IMR-90 (cell line): ENCODE measurements around the gene KIF18A. TPM values are rescaled to one million over a fixed set of nuclear protein-coding genes. Genes with fewer than 3 reads are reported as not detected.

Source experiments
- ATAC-seq: fragments of 200-7000 bp; cut with Tn5 transposase; 2 replicates; pipeline ENCODE4 v1.9.1; 2020; ENCODE audit warnings: low read depth, mild to moderate bottlenecking, moderate library complexity
- BruUV-seq: library from RNA; stranded (reverse); fragments of 400-500 nt; replicated peaks from 2 replicates; lab custom pipeline; 2021; lab: Mats Ljungman, UMichigan
- CTCF ChIA-PET: fragments of 300-600 bp; formaldehyde crosslinking; extraction: SDS; loops from one replicate; lab custom pipeline; 2021; ENCODE audit warnings: antibody characterized with exemption; lab: Yijun Ruan, JAX
- POLR2A ChIA-PET: fragments of 300-600 bp; sonication (Branson Sonifier 250); formaldehyde crosslinking; loops from one replicate; lab custom pipeline; 2022; ENCODE audit warnings: antibody characterized with exemption; ENCODE audit not compliant: unreplicated experiment; lab: Charles Lee
- DNase-seq: peaks from one replicate; pipeline ENCODE4 v3.0.0; 2013
- H2AFZ ChIP-seq: replicated peaks from 2 replicates; pipeline ENCODE3; 2013; ENCODE audit warnings: low read length, mild to moderate bottlenecking; ENCODE audit not compliant: poor library complexity
- H2AK5ac ChIP-seq: 2 replicates; pipeline ENCODE4 v1.6.1; 2013; ENCODE audit warnings: low read depth, low read length, inconsistent platforms
- H2AK9ac ChIP-seq: replicated peaks from 2 replicates; pipeline ENCODE3; 2013; ENCODE audit warnings: mild to moderate bottlenecking, low read depth, low read length, moderate library complexity; ENCODE audit not compliant: poor library complexity
- H2BK120ac ChIP-seq: 2 replicates; pipeline ENCODE4 v1.6.1; 2013; ENCODE audit warnings: low read depth, low read length, inconsistent platforms
- H2BK15ac ChIP-seq: 3 replicates; pipeline ENCODE4 v1.6.1; 2013; ENCODE audit warnings: low read depth, low read length, inconsistent platforms
- H2BK20ac ChIP-seq: 2 replicates; pipeline ENCODE4 v1.6.1; 2013; ENCODE audit warnings: low read depth, mild to moderate bottlenecking, inconsistent platforms, low read length, moderate library complexity
- H2BK5ac ChIP-seq: 2 replicates; pipeline ENCODE4 v1.6.1; 2013; ENCODE audit warnings: mild to moderate bottlenecking, low read depth, low read length, inconsistent platforms; ENCODE audit not compliant: poor library complexity, severe bottlenecking
- H3K14ac ChIP-seq: replicated peaks from 2 replicates; pipeline ENCODE4 v1.6.1; 2013; ENCODE audit warnings: low read depth, low read length, inconsistent platforms
- H3K18ac ChIP-seq: 2 replicates; pipeline ENCODE4 v1.6.1; 2013; ENCODE audit warnings: low read depth, low read length, control low read depth
- H3K23ac ChIP-seq: 2 replicates; pipeline ENCODE4 v1.6.1; 2013; ENCODE audit warnings: low read depth, low read length, inconsistent platforms
- H3K27ac ChIP-seq: 2 replicates; pipeline ENCODE4 v1.5.1; 2013; ENCODE audit warnings: mild to moderate bottlenecking, control low read depth, low read length; ENCODE audit not compliant: insufficient read depth
- H3K27me3 ChIP-seq: 2 replicates; pipeline ENCODE4 v1.6.1; 2013; ENCODE audit warnings: low read length; ENCODE audit not compliant: control insufficient read depth, insufficient read depth
- H3K36me3 ChIP-seq: 2 replicates; pipeline ENCODE4 v1.6.1; 2013; ENCODE audit warnings: low read length, mixed read lengths; ENCODE audit not compliant: control insufficient read depth, insufficient read depth
- H3K4ac ChIP-seq: 2 replicates; pipeline ENCODE4 v1.6.1; 2013; ENCODE audit warnings: low read depth, low read length, inconsistent platforms
- H3K4me1 ChIP-seq: 2 replicates; pipeline ENCODE4 v1.6.1; 2013; ENCODE audit warnings: low read length, mixed read lengths; ENCODE audit not compliant: control insufficient read depth, insufficient read depth
- H3K4me2 ChIP-seq: 2 replicates; pipeline ENCODE4 v1.6.1; 2013; ENCODE audit warnings: low read depth, mild to moderate bottlenecking, control low read depth, low read length, moderate library complexity
- H3K4me3 ChIP-seq: 2 replicates; pipeline ENCODE4 v1.5.1; 2013; ENCODE audit warnings: low read depth, mild to moderate bottlenecking, control low read depth, low read length, moderate library complexity; ENCODE audit not compliant: insufficient read depth
- H3K56ac ChIP-seq: 2 replicates; pipeline ENCODE4 v1.6.1; 2013; ENCODE audit warnings: low read length, inconsistent platforms; ENCODE audit not compliant: insufficient read depth; ENCODE audit errors: extremely low read depth
- H3K79me1 ChIP-seq, 2 experiments: 2 replicates each; pipeline ENCODE4 v1.6.1; 2013; ENCODE audit warnings: low read length in 2 of 2, inconsistent platforms in 1 of 2, low read depth in 1 of 2
- H3K9ac ChIP-seq: 2 replicates; pipeline ENCODE4 v1.6.1; 2013; ENCODE audit warnings: low read depth, low read length, control low read depth
- H3K9me1 ChIP-seq: 2 replicates; pipeline ENCODE4 v1.6.1; 2013; ENCODE audit warnings: low read length, inconsistent platforms; ENCODE audit not compliant: insufficient read depth
- H3K9me3 ChIP-seq: 2 replicates; pipeline ENCODE4 v1.6.1; 2013; ENCODE audit warnings: low read length; ENCODE audit not compliant: control insufficient read depth, insufficient read depth
- H4K20me1 ChIP-seq: 2 replicates; pipeline ENCODE4 v1.6.1; 2013; ENCODE audit warnings: low read length, inconsistent platforms; ENCODE audit not compliant: insufficient read depth
- H4K5ac ChIP-seq: 2 replicates; pipeline ENCODE4 v1.6.1; 2013; ENCODE audit warnings: mild to moderate bottlenecking, low read depth, low read length, control low read depth
- H4K8ac ChIP-seq, 2 experiments: 2 replicates each; pipeline ENCODE4 v1.6.1; 2013; ENCODE audit warnings: low read depth in 2 of 2, low read length in 2 of 2, control low read depth in 1 of 2, inconsistent platforms in 1 of 2
- H4K91ac ChIP-seq: 2 replicates; pipeline ENCODE4 v1.6.1; 2013; ENCODE audit warnings: low read depth, low read length, inconsistent platforms; ENCODE audit not compliant: insufficient read depth
- CEBPB ChIP-seq: IDR thresholded peaks from 2 replicates; pipeline ENCODE4 v1.6.1; 2012; ENCODE audit warnings: low read depth, low read length, improper control_type of control experiment
- RAD21 ChIP-seq: IDR thresholded peaks from 2 replicates; pipeline ENCODE4 v1.6.1; 2012; ENCODE audit warnings: low read length, improper control_type of control experiment
- WGBS, 2 experiments: methylation state at CpG; one replicate each; pipeline versions ENCODE4 v1.1.5 to v1.1.7; 2013; ENCODE audit warnings: missing lambda C conversion rate in 2 of 2; ENCODE audit not compliant: insufficient read length in 1 of 2; ENCODE audit errors: extremely low coverage in 2 of 2; 5-methylcytosine and 5-hydroxymethylcytosine counted together
- dilution Hi-C: fragments of 300-500 bp; cut with HindIII; formaldehyde crosslinking; loops from one replicate; pipeline ENCODE4 v1.14.3; 2018; ENCODE audit warnings: low sequenced_read_pairs; ENCODE audit not compliant: unreplicated experiment
- in situ Hi-C: fragments of 300-500 bp; cut with MboI; formaldehyde crosslinking; loops from 3 replicates; pipeline ENCODE4 v1.14.3; 2019; ENCODE audit warnings: low sequenced_read_pairs, inconsistent platforms, mixed read lengths
- intact Hi-C: fragments of 100-400 bp; cut with micrococcal nuclease; formaldehyde crosslinking; loops from 2 replicates; pipeline ENCODE4 v1.10.0; 2022
- polyA plus RNA-seq, 3 experiments: library from polyadenylated mRNA; depleted of rRNA; stranded (reverse); fragments of >200 nt; gene quantifications; 2 replicates each; pipeline ENCODE4 v1.2.3, GENCODE V29; 2012; ENCODE audit warnings: low replicate concordance in 1 of 3
- total RNA-seq: library from RNA; depleted of rRNA; stranded (reverse); fragments of >200 nt; gene quantifications from 2 replicates; pipeline ENCODE4 v1.2.3, GENCODE V29; 2012

KIF18A gene
- total and polyA plus RNA-seq, 2 of the 4 experiments (the other 2 are of a cell fraction): 8.9 to 24.4 TPM

GRCh38 chr11:28017816-28018215 lies 90.1 kb downstream of the KIF18A start:
- Histone ChIP-seq H3K4me2 (no peak overlapping the region), H3K4me1 (peaks cover 3% of the 10 kb centered on the region; the same call in 1 of the 2 replicates), H2BK5ac (peak overlapping the region; percentile 54), H4K5ac (peak overlapping the region; percentile 24; the same call in 1 of the 2 replicates), H3K9me1 (peaks cover 2% of the 10 kb centered on the region), H3K9ac (no peak overlapping the region), H3K36me3 (peaks cover 3% of the 10 kb centered on the region; the same call in 1 of the 2 replicates), H4K20me1 (no peaks in the 10 kb centered on the region), H4K91ac (no peak overlapping the region), H3K79me1 (no peaks in the 10 kb centered on the region; a peak in 1 of 4 replicates), H2BK15ac (no peak overlapping the region), H3K9me3 (no peaks in the 10 kb centered on the region), H3K14ac (peak overlapping the region; percentile 75), H2AK5ac (no peak overlapping the region), H4K8ac (no peak overlapping the region), H3K4ac (no peak overlapping the region), H3K27ac (no peak overlapping the region), H2BK20ac (no peak overlapping the region), H2AK9ac (no peak overlapping the region), H3K4me3 (no peak overlapping the region), H3K27me3 (no peaks in the 10 kb centered on the region), H3K56ac (no peak overlapping the region), H2BK120ac (peak overlapping the region; percentile 45; the same call in 1 of the 2 replicates), H3K18ac (no peak overlapping the region; the same call in 1 of the 2 replicates), H3K23ac (no peak overlapping the region), H2AFZ (no peak overlapping the region)
- no TSS peak for BruUV-seq
- TF ChIP-seq CEBPB: peak; percentile 91
- TF ChIP-seq RAD21: no peak
- no CpG with 5 or more reads among the region's 2 CpGs for WGBS, 2 experiments
- POLR2A ChIA-PET: no interaction called here
- peak; percentile 61 for DNase-seq
- intact Hi-C loops: no loop called here
- in situ Hi-C loops: no loop called here
- CTCF ChIA-PET: interaction anchor here (0.6 kb wide), 1 partner anchor 294 kb away, joined by 3 read pairs; no protein-coding TSS in a partner anchor
- ATAC-seq: peak; percentile 21; the same call in 1 of the 2 replicates
- dilution Hi-C loops: no loop called here
